ENCODE results near the gene OR4D9. TPM values are rescaled to one million over a fixed set of nuclear protein-coding genes. Genes with fewer than 3 reads are reported as not detected.

Gene OR4D9
- total and polyA plus RNA-seq, 10 of the 15 experiments (the other 5 are each of a cell fraction or from before 2014, with no cell fraction given) = not detected

DNA sequence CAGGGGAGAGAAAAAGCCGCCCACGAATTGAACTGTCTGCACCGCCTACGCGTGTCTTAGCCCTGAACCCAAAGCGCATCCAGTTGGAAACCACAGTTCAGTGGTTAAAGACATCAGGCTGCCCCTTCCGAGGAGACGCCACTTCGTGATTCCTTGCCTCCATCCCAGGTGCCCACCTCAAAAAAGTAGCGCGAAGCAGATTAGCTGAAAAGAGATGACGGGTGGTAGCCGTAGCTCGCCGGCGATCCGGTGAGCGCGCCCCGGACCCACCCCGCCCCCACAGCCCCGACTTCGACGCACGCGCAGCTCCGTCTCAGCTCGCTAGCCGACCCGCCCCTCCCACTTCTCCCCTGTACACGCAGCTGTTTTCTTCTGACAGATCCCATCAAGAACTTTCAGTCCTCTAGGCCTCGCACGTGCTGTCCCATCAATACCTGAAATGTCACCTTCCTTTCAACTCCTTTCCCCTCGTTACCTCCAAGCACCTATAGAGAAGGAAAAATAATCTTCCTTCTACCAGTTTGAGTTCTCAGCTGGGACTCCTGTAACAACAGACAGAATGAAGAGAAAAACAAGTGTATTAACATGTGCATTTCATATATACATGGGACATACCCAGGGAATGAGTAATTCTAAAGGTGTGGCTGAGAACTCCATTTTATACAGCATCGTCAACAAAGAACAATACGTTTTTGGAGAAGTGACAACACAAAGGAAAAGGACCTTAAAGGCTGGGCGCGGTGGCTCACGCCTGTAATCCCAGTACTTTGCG, 49.5 kb downstream of the OR4D9 start (continued):
- TF ChIP-seq, protein P1, sequence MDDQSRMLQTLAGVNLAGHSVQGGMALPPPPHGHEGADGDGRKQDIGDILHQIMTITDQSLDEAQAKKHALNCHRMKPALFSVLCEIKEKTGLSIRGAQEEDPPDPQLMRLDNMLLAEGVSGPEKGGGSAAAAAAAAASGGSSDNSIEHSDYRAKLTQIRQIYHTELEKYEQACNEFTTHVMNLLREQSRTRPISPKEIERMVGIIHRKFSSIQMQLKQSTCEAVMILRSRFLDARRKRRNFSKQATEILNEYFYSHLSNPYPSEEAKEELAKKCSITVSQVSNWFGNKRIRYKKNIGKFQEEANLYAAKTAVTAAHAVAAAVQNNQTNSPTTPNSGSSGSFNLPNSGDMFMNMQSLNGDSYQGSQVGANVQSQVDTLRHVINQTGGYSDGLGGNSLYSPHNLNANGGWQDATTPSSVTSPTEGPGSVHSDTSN (IDR thresholded peaks at IDR 0.05; ENCODE audit: insufficient replicate concordance, low read depth, low read length) = no peak
- TF ChIP-seq USF2 (IDR thresholded peaks at IDR 0.05; ENCODE audit: borderline replicate concordance, low read depth, low read length) = no peak
- TF ChIP-seq SUPT20H (IDR thresholded peaks at IDR 0.05; ENCODE audit: borderline replicate concordance, control insufficient read depth, low read depth, low read length) = no peak
- TF ChIP-seq SIN3A (IDR thresholded peaks at IDR 0.05; ENCODE audit: low read depth, low read length) = peak; percentile 75
- TF ChIP-seq RELA (IDR thresholded peaks at IDR 0.05; ENCODE audit: borderline replicate concordance, partially characterized antibody) = no peak
- no peak for TF ChIP-seq CEBPB (IDR thresholded peaks at IDR 0.05; ENCODE audit: borderline replicate concordance in 1 of 2, low read depth in 2 of 2, low read length in 2 of 2)
- TF ChIP-seq, protein P2, sequence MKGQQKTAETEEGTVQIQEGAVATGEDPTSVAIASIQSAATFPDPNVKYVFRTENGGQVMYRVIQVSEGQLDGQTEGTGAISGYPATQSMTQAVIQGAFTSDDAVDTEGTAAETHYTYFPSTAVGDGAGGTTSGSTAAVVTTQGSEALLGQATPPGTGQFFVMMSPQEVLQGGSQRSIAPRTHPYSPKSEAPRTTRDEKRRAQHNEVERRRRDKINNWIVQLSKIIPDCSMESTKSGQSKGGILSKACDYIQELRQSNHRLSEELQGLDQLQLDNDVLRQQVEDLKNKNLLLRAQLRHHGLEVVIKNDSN (IDR thresholded peaks at IDR 0.05; ENCODE audit: borderline replicate concordance, extremely low read length, insufficient read depth, low read depth, low read length) = no peak
- TF ChIP-seq NR2C2 (IDR thresholded peaks at IDR 0.05; ENCODE audit: borderline replicate concordance, control insufficient read depth, insufficient read length, low read depth) = no peak
- TF ChIP-seq, protein P3, sequence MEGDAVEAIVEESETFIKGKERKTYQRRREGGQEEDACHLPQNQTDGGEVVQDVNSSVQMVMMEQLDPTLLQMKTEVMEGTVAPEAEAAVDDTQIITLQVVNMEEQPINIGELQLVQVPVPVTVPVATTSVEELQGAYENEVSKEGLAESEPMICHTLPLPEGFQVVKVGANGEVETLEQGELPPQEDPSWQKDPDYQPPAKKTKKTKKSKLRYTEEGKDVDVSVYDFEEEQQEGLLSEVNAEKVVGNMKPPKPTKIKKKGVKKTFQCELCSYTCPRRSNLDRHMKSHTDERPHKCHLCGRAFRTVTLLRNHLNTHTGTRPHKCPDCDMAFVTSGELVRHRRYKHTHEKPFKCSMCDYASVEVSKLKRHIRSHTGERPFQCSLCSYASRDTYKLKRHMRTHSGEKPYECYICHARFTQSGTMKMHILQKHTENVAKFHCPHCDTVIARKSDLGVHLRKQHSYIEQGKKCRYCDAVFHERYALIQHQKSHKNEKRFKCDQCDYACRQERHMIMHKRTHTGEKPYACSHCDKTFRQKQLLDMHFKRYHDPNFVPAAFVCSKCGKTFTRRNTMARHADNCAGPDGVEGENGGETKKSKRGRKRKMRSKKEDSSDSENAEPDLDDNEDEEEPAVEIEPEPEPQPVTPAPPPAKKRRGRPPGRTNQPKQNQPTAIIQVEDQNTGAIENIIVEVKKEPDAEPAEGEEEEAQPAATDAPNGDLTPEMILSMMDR (IDR thresholded peaks at IDR 0.05 in 2 of 3, conservative IDR thresholded peaks at IDR 0.05 in 1 of 3; ENCODE audit: control insufficient read depth in 2 of 3, extremely low read depth in 1 of 3, insufficient read depth in 1 of 3, low read depth in 3 of 3, low read length in 3 of 3) = no peak
- TF ChIP-seq MYB (IDR thresholded peaks at IDR 0.05; ENCODE audit: borderline replicate concordance, low read depth, low read length) = no peak
- no peak for TF ChIP-seq POLR2AphosphoS2 (IDR thresholded peaks at IDR 0.05; ENCODE audit: low read depth, low read length)
- TF ChIP-seq RELB (IDR thresholded peaks at IDR 0.05; ENCODE audit: low read depth) = 0 out of 2 replicates have a peak, but pooled peaks have one; percentile 54
- peak; percentile 81 for TF ChIP-seq IKZF1 (conservative IDR thresholded peaks at IDR 0.05)
- peak; percentile 56; the same call in 1 of the 2 replicates for TF ChIP-seq DPF2 (IDR thresholded peaks at IDR 0.05)
- TF ChIP-seq POLR2AphosphoS5 (IDR thresholded peaks at IDR 0.05; ENCODE audit: low read length) = 0 out of 2 replicates have a peak, but pooled peaks have one; percentile 19
- TF ChIP-seq, protein P4, sequence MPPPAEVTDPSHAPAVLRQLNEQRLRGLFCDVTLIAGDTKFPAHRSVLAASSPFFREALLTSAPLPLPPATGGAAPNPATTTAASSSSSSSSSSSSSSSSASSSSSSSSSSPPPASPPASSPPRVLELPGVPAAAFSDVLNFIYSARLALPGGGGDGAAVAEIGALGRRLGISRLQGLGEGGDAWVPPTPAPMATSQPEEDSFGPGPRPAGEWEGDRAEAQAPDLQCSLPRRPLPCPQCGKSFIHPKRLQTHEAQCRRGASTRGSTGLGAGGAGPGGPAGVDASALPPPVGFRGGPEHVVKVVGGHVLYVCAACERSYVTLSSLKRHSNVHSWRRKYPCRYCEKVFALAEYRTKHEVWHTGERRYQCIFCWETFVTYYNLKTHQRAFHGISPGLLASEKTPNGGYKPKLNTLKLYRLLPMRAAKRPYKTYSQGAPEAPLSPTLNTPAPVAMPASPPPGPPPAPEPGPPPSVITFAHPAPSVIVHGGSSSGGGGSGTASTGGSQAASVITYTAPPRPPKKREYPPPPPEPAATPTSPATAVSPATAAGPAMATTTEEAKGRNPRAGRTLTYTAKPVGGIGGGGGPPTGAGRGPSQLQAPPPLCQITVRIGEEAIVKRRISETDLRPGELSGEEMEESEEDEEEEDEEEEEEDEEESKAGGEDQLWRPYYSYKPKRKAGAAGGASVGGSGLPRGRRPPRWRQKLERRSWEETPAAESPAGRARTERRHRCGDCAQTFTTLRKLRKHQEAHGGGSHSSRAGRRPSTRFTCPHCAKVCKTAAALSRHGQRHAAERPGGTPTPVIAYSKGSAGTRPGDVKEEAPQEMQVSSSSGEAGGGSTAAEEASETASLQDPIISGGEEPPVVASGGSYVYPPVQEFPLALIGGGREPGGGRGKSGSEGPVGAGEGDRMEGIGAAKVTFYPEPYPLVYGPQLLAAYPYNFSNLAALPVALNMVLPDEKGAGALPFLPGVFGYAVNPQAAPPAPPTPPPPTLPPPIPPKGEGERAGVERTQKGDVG (CRISPR knock-in tag; IDR thresholded peaks at IDR 0.05) = no peak
- TF ChIP-seq YY1 (IDR thresholded peaks at IDR 0.05; ENCODE audit: low read depth, low read length) = peak; percentile 12; the same call in 1 of the 2 replicates
- no peak for TF ChIP-seq ZSCAN29 (IDR thresholded peaks at IDR 0.05)

Measured in GM12878 (cell line).